Mesodermal cell (in vitro differentiated cells): Measurements from ENCODE around the gene TNRC18.

Experiments used
- H3K27ac ChIP-seq: 2 replicates; pipeline ENCODE4 v1.7.0; 2013; ENCODE audit warnings: mild to moderate bottlenecking, low read depth, low read length, moderate library complexity; ENCODE audit not compliant: severe bottlenecking
- H3K36me3 ChIP-seq: 2 replicates; pipeline ENCODE4 v1.7.1; 2013; ENCODE audit warnings: mild to moderate bottlenecking, low read length, moderate library complexity; ENCODE audit not compliant: control insufficient read depth, insufficient read depth
- H3K4me1 ChIP-seq: one replicate; pipeline ENCODE4 v1.7.1; 2013; ENCODE audit warnings: mild to moderate bottlenecking, low read length; ENCODE audit not compliant: insufficient read depth, control insufficient read depth, poor library complexity, severe bottlenecking
- H3K4me3 ChIP-seq: 2 replicates; pipeline ENCODE4 v1.7.0; 2013; ENCODE audit warnings: low read length, control low read depth, mild to moderate bottlenecking; ENCODE audit not compliant: insufficient read depth, poor library complexity, severe bottlenecking; ENCODE audit errors: extremely low read depth
- H3K9me3 ChIP-seq: 2 replicates; pipeline ENCODE4 v1.7.1; 2013; ENCODE audit warnings: mild to moderate bottlenecking, low read length, moderate library complexity; ENCODE audit not compliant: control insufficient read depth
- WGBS, 2 experiments: methylation state at CpG; one replicate each; pipeline ENCODE4 v1.1.5; 2013; ENCODE audit warnings: missing lambda C conversion rate in 2 of 2; ENCODE audit not compliant: insufficient coverage in 2 of 2; 5-methylcytosine and 5-hydroxymethylcytosine counted together

The TNRC18 gene

GRCh38 chr7:5458921-5459480 lies 35.4 kb upstream of the TNRC18 start:
- no peaks in the 10 kb centered on the region for H3K9me3 ChIP-seq
- WGBS, 2 experiments, result 86 to 91% methylated on average over 8 to 9 of the region's 9 CpGs
- no peaks in the 10 kb centered on the region for H3K36me3 ChIP-seq
- H3K4me3 ChIP-seq, result no peak overlapping the region
- H3K4me1 ChIP-seq, result no peaks in the 10 kb centered on the region
- no peak overlapping the region for H3K27ac ChIP-seq

DNA sequence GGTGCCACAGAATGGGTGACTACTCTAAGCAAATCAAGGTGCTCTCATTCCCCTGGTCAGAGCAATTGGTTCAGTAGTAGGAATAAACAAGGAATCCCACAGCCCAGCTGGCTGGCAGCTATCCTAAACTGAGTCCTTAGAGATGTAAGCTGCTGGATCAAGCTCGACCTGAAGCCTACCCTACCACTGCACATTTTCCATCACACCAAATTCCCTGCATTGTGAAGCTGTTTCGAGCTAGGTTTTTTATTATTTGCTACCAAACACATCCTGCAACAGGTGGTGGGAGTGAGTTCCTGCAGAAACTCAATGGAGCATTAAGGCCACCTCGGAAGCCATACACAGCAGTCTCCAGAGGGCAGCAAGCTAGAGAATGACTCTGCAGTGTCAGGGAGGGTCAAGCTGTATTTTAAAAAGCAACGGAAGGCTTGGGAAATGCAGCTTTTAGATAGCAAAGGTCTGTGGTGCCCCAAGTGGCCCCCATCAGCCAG lies 33.7 kb upstream of the TNRC18 start:
- Histone ChIP-seq H3K4me1 (peaks cover 6% of the 10 kb centered on the region), H3K27ac (no peak overlapping the region)
- 95 to 100% methylated on average over 2 to 3 of the region's 4 CpGs for WGBS, 2 experiments

GRCh38 chr7:5456409-5456808 lies 32.8 kb upstream of the TNRC18 start:
- 94 to 96% methylated on average over 4 of the region's 4 CpGs for WGBS, 2 experiments
- H3K36me3 ChIP-seq, result no peaks in the 10 kb centered on the region
- H3K27ac ChIP-seq, result no peak overlapping the region
- H3K9me3 ChIP-seq, result no peaks in the 10 kb centered on the region
- H3K4me1 ChIP-seq, result peaks cover 6% of the 10 kb centered on the region
- H3K4me3 ChIP-seq, result no peak overlapping the region

More for the DNA sequence above, 33.7 kb upstream of the TNRC18 start:
- no peak overlapping the region for H3K4me3 ChIP-seq
- H3K9me3 ChIP-seq, result no peaks in the 10 kb centered on the region
- H3K36me3 ChIP-seq, result no peaks in the 10 kb centered on the region

DNA sequence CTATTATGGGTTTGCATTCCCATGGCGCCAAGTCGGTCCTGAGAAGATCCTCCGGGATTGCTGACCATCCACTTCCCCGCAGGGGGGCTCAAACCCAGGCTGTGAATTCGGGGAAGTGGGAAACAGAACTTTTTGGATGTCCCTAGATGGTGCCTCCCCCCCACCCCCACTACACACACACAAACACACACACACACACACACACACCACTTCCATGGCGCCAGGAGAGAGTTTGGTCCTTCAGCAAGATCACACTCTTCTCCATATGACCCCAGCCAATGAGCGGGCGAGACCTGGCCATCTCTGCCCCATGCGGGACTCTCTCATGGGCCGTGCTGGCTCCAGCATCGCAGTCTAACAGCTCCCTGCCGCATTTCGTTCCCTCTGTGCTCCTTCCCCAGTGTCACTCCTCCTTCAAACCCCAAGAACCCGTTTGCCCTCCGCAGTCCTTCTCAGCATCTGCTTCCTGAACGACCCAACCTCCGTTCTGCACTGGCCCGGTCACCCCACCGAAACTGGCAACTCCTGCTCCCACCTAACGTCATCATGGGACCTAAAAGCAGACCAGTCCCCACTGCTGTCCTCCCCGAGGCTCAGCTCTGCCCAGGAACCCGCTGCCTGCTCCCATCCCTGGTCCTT lies 32.1 kb upstream of the TNRC18 start:
- H3K9me3 ChIP-seq, result no peaks in the 10 kb centered on the region
- H3K4me3 ChIP-seq, result no peak overlapping the region
- 82 to 85% methylated on average over 18 to 22 of the region's 22 CpGs for WGBS, 2 experiments
- H3K27ac ChIP-seq, result no peak overlapping the region
- peaks cover 6% of the 10 kb centered on the region for H3K4me1 ChIP-seq
- H3K36me3 ChIP-seq, result no peaks in the 10 kb centered on the region

GRCh38 chr7:5455175-5455574 lies 31.5 kb upstream of the TNRC18 start:
- Histone ChIP-seq H3K27ac (no peak overlapping the region), H3K4me3 (no peak overlapping the region), H3K4me1 (peaks cover 6% of the 10 kb centered on the region), H3K36me3 (no peaks in the 10 kb centered on the region), H3K9me3 (no peaks in the 10 kb centered on the region)
- 84 to 93% methylated on average over 5 to 6 of the region's 6 CpGs for WGBS, 2 experiments

GRCh38 chr7:5454485-5454884 lies 30.9 kb upstream of the TNRC18 start:
- Histone ChIP-seq H3K4me1 (peaks cover 6% of the 10 kb centered on the region), H3K36me3 (no peaks in the 10 kb centered on the region), H3K4me3 (no peak overlapping the region), H3K9me3 (no peaks in the 10 kb centered on the region), H3K27ac (no peak overlapping the region)
- 87 to 89% methylated on average over 7 of the region's 8 CpGs for WGBS, 2 experiments

DNA sequence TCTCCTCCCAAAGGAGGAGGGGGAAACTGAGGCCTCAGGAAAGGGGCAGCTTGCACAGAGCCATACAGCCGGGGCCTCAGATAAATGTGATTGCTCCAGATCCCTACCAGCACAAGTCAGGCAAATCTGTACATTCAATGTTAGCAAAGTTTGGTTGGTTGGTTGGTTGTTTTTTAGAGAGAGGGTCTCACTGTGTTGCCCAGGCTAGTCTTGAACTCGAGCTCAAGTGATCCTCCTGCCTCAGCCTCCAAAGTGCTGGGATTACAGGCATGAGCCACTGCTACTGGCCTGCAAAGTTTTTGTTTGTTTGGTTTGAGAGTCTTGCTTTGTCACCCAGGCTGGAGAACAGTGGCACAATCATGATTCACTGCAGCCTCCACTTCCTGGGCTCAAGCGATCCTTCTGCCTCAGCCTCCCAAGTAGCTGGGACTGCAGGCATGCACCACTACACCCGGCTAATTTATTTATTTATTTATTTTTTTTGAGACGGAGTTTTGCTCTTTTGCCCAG lies 30.0 kb upstream of the TNRC18 start:
- no peaks in the 10 kb centered on the region for H3K9me3 ChIP-seq
- H3K4me1 ChIP-seq, result peaks cover 12% of the 10 kb centered on the region
- H3K4me3 ChIP-seq, result no peak overlapping the region
- no peaks in the 10 kb centered on the region for H3K36me3 ChIP-seq
- WGBS, 2 experiments, result 88 to 100% methylated on average over 1 to 2 of the region's 5 CpGs
- no peak overlapping the region for H3K27ac ChIP-seq

- H3K36me3 ChIP-seq, result no peaks in the 10 kb centered on the region
- WGBS, 2 experiments, result 51 to 96% methylated on average over 3 to 8 of the region's 14 CpGs
- peaks cover 16% of the 10 kb centered on the region for H3K4me1 ChIP-seq
- no peak overlapping the region for H3K27ac ChIP-seq
- H3K4me3 ChIP-seq, result no peak overlapping the region
- H3K9me3 ChIP-seq, result no peaks in the 10 kb centered on the region
These were observed 29.4 kb upstream of the TNRC18 start for GRCh38 chr7:5452937-5453540.

- H3K27ac ChIP-seq, result no peak overlapping the region
- peaks cover 16% of the 10 kb centered on the region for H3K4me1 ChIP-seq
- H3K36me3 ChIP-seq, result no peaks in the 10 kb centered on the region
- H3K4me3 ChIP-seq, result no peak overlapping the region
- WGBS, 2 experiments, result 84 to 90% methylated on average over 12 of the region's 12 CpGs
- H3K9me3 ChIP-seq, result no peaks in the 10 kb centered on the region
These were observed 28.9 kb upstream of the TNRC18 start for GRCh38 chr7:5452470-5452899.

- Histone ChIP-seq H3K4me1 (peaks cover 16% of the 10 kb centered on the region), H3K9me3 (no peaks in the 10 kb centered on the region), H3K27ac (no peak overlapping the region), H3K4me3 (no peak overlapping the region), H3K36me3 (no peaks in the 10 kb centered on the region)
- WGBS, 2 experiments, result 90 to 91% methylated on average over 11 of the region's 13 CpGs
These were observed 27.8 kb upstream of the TNRC18 start for GRCh38 chr7:5451391-5451790.
